AG04450 (cell line): ENCODE data around the gene URM1. TPM values are rescaled to one million over a fixed set of nuclear protein-coding genes. Genes with fewer than 3 reads are reported as not detected.

Experiments used
- CTCF ChIA-PET: fragments of 300-600, 350-600 bp; formaldehyde crosslinking; extraction: SDS; loops from one replicate; lab custom pipeline; 2022; ENCODE audit warnings: antibody characterized with exemption, inconsistent platforms; lab: Charles Lee
- POLR2A ChIA-PET: fragments of 350-600 bp; formaldehyde crosslinking; extraction: SDS; loops from one replicate; lab custom pipeline; 2021; ENCODE audit warnings: antibody characterized with exemption, inconsistent platforms; lab: Yijun Ruan, JAX
- DNase-seq: peaks from one replicate; pipeline ENCODE4 v3.0.0-alpha.2; 2011; ENCODE audit warnings: low read depth, low spot score
- H3K27ac ChIP-seq: one replicate; pipeline ENCODE4 v1.5.1; 2012; ENCODE audit warnings: low read depth, low read length, control low read depth
- H3K27me3 ChIP-seq: one replicate; pipeline ENCODE4 v1.6.0; 2012; ENCODE audit warnings: low read length; ENCODE audit not compliant: control insufficient read depth, insufficient read depth
- H3K4me3 ChIP-seq: 2 replicates; pipeline ENCODE4 v1.5.1; 2011; ENCODE audit warnings: mild to moderate bottlenecking, low read depth, low read length, control low read depth
- H3K9me3 ChIP-seq: 2 replicates; pipeline ENCODE4 v1.5.1; 2012; ENCODE audit warnings: low read length; ENCODE audit not compliant: control insufficient read depth, insufficient read depth
- CTCF ChIP-seq: IDR thresholded peaks from 2 replicates; pipeline ENCODE4 v1.5.1; 2011; ENCODE audit warnings: low read depth, low read length, control low read depth, inconsistent platforms
- polyA plus RNA-seq: library from polyadenylated mRNA; depleted of rRNA; stranded (reverse); fragments of >200 nt; gene quantifications from 2 replicates; pipeline ENCODE4 v1.2.3, GENCODE V29; 2011

URM1 gene
- polyA plus RNA-seq, 1 experiment: 44.7 TPM

GRCh38 chr9:128424268-128424780 lies 53.1 kb downstream of the URM1 start:
- no peaks in the 10 kb centered on the region for H3K27me3 ChIP-seq
- TF ChIP-seq CTCF: no peak
- no peak overlapping the region for H3K4me3 ChIP-seq
- no peak for DNase-seq
- POLR2A ChIA-PET: no interaction called here
- H3K27ac ChIP-seq: no peak overlapping the region
- peaks cover 4% of the 10 kb centered on the region; the same call in 1 of the 2 replicates for H3K9me3 ChIP-seq
- CTCF ChIA-PET: interaction anchor here (1.6 to 2.9 kb wide), 2 partner anchors 14 kb away, joined by 10 to 12 read pairs; no protein-coding TSS in a partner anchor

GRCh38 chr9:128428644-128429512 lies 57.7 kb downstream of the URM1 start:
- Histone ChIP-seq H3K9me3 (no peaks in the 10 kb centered on the region), H3K27me3 (no peaks in the 10 kb centered on the region), H3K4me3 (no peak overlapping the region), H3K27ac (no peak overlapping the region)
- POLR2A ChIA-PET: interaction anchor here (0.6 to 1.3 kb wide), 3 partner anchors 8 to 35 kb away, joined by 3 to 5 read pairs (median 5); partner anchors contain the start of gene CERCAM
- CTCF ChIA-PET: interaction anchor here (0.6 to 1.6 kb wide), 3 partner anchors 8 to 40 kb away, joined by 3 to 17 read pairs (median 15); partner anchors contain the start of gene CERCAM
- no peak for DNase-seq
- no peak for TF ChIP-seq CTCF

DNA sequence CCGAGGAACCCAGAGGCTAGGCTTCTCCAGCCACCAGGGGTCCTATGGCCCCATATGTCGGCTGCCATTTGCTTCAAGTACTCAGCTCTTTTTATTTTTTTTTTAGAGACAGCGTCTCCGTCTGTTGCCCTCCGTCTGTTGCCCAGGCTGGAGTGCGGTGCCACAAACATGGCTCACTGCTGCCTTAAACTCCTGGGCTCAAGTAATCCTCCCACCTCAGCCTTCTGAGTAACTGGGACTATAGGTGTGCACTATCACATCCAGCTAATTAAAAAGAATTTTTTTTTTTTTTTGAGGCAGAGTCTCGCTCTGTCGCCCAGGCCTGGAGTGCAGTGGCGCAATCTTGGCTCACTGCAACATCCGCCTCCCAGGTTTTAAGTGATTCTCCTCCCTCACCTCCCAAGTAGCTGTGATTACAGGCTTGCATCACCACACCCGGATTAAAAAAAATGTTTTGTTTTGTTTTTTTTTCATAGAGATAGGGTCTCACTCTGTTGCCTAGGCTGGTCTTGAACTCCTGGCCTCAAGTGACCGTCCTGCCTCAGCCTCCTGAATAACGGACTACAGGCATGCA lies 58.4 kb downstream of the URM1 start:
- no peaks in the 10 kb centered on the region for H3K9me3 ChIP-seq
- no peak overlapping the region for H3K4me3 ChIP-seq
- ChIA-PET CTCF (interaction anchor here (0.5 to 1.6 kb wide), 4 partner anchors 9 to 39 kb away, joined by 3 to 17 read pairs (median 10); partner anchors contain the start of gene CERCAM), POLR2A (interaction anchor here (0.6 to 1.3 kb wide), 2 partner anchors 9 to 16 kb away, joined by 5 read pairs; partner anchors contain the start of gene CERCAM)
- no peak for TF ChIP-seq CTCF
- no peak overlapping the region for H3K27ac ChIP-seq
- DNase-seq: no peak
- H3K27me3 ChIP-seq: no peaks in the 10 kb centered on the region

GRCh38 chr9:128431207-128431606 lies 60.0 kb downstream of the URM1 start:
- H3K9me3 ChIP-seq: no peaks in the 10 kb centered on the region
- H3K27me3 ChIP-seq: no peaks in the 10 kb centered on the region
- no peak for DNase-seq
- CTCF ChIA-PET: no interaction called here
- TF ChIP-seq CTCF: no peak
- POLR2A ChIA-PET: no interaction called here
- no peak overlapping the region for H3K27ac ChIP-seq
- no peak overlapping the region for H3K4me3 ChIP-seq
